GM19043 (cell line): ENCODE measurements around the gene MNT.

Experiments used
- ATAC-seq: cut with Tn5 transposase; IDR thresholded peaks from one replicate; pipeline ENCODE4 v1.9.1; 2021; ENCODE audit warnings: low read depth; ENCODE audit not compliant: unreplicated experiment

Gene MNT

GRCh38 chr17:2369039-2369438 lies 31.8 kb downstream of the MNT start:
- ATAC-seq = no peak

DNA sequence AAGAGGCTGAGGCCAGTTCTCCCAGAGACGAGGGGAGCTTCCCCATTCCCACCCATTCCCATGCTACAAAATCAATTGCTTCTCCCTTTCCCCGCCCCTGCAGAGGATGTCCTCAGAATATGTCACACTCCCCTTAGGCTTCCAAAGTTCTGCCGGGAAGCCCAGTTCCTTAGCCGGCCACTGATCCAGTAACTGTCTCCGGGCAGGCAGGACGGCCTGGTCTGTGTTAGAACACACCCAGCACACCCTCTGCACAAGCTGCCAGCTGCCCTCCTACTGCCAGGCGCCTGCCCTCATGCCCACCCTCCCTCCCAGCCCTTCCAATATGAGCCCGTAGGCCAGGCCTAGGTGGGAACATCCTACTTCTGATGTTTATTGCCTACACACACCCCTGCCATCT lies 32.5 kb downstream of the MNT start:
- no peak for ATAC-seq

DNA sequence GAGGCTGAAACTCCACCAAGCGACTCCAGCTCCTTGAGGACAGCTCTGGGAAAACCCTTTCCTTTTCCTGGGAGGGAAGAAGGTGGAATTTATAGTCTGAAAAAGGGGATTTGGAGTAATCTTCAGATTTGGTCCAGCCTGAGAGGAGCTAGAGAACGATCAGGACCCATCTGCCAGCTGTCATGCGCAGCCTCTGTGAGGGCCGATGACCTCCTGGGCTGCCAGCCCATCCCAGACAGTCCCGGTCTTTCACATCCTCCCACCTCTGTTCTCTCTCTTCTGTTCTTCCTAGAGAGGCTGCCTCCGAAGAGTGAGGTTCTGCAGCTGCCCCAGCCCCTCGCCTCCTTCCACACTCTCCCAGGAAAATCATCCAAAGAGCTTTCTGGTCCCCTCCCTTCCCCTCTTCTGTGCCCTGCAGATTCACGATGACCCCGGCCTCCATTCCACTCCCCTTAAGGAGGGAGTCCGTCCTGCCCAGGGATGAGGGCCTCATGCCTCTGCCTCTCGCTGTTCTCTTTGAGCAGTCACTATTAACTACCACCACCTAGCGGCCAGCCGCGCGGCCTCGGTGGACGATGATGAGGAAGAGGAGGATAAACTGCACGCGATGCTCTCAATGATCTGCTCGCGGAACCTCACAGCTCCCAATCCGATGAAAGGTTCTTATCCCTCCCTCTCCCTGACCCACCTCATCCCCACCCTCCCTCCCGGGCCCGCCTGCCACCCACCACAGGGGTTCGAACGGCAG lies 33.9 kb downstream of the MNT start:
- ATAC-seq = no peak

DNA sequence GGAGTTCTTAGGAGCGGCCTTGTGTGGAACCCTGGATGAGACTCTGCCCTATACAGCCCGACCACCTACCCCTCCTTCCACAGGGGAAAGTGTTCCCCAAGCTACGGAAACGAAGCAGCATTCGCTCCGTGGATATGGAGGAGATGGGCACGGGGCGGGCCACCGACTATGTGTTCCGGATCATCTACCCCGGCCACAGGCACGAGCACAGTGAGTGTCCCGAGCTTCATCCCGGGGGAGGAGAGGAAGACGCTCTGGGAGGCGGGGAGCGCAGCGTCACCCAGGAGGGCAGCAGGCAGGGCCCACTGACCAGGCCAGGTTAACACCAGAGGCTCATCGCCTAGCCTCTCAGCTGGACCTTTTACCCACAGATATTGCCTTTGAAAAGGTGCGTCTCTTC lies 35.7 kb downstream of the MNT start:
- no peak for ATAC-seq

- no peak for ATAC-seq
Measured at GRCh38 chr17:2364763-2365116, 36.1 kb downstream of the MNT start.

DNA sequence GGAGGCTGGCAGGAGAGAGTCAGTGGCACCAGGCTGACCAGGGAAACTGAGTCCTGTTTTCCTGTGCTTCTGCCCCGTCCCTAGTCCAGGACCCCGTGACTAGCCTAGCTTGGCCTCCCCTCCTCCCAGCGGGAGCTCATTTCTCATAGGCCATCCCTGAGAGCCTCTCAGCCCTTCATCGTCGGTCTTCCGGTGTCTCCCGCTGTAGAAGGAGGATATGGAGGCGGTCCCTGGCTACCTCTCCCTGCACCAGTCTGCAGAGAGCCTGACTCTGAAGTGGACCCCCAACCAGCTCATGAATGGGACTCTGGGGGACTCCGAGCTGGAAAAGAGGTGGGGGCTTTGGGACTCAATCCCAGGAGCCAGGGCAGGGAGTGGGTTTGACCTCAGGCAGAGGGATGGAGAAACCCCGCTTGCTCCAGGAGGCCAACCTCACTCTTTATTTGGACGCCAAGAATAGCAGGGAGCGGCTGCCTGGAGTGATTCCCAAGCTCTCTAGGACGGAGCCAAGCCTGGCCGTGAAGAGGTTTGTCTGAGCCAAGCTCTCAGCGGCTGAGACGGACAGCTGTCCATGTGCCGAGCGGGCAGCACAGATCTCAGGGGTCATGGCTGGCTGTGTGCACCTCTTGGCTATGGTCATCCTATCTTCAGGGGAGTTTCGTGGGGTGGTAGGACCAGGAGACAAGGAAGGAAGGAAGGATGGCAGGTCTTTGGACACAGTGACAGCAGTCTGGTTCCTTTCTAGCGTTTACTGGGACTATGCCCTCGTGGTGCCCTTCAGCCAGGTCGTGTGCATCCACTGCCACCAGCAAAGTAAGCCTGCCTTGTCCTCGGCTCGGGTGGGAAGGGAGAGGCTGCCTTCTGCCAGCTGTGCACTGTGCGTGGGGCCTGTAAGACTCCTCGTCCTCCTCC lies 36.8 kb downstream of the MNT start:
- ATAC-seq = no peak

DNA sequence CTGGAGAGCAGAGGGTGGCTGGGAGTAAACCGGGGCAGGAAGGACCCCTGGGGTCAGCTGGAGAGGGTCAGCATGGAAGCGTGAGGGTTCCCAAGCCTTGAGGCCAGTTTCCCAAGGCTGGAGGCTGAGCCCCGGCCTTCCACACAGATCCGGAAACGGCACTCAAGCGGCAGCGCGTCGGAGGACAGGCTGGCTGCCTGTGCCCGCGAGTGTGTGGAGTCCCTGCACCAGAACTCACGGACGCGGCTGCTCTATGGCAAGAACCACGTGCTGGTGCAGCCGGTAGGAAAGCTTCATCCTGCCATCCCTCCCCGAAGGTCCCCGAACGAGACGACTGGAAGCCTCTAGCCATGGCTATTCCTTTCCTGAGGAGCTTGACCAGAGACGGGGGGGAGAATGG lies 37.5 kb downstream of the MNT start:
- no peak for ATAC-seq

- no peak for ATAC-seq
Measured at GRCh38 chr17:2362881-2363280, 38.0 kb downstream of the MNT start.

GRCh38 chr17:2362416-2362815 lies 38.4 kb downstream of the MNT start:
- ATAC-seq = no peak

DNA sequence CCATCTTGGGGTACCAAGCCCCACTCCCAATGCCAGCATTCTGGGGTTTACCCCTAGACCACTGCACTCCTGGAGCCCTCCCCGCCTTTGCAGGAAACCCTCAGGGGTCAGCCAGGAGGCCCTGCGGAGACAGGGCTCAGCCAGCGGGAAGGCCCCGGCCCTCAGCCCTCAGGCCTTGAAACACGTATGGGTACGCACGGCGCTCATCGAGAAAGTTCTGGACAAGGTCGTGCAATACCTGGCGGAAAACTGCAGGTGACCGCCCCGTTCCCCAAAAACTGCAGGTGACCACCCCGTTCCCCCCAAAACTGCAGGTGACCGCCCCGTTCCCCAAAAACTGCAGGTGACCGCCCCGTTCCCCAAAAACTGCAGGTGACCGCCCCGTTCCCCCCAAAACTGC lies 38.8 kb downstream of the MNT start:
- no peak for ATAC-seq

GRCh38 chr17:2361010-2361760 lies 39.7 kb downstream of the MNT start:
- no peak for ATAC-seq

DNA sequence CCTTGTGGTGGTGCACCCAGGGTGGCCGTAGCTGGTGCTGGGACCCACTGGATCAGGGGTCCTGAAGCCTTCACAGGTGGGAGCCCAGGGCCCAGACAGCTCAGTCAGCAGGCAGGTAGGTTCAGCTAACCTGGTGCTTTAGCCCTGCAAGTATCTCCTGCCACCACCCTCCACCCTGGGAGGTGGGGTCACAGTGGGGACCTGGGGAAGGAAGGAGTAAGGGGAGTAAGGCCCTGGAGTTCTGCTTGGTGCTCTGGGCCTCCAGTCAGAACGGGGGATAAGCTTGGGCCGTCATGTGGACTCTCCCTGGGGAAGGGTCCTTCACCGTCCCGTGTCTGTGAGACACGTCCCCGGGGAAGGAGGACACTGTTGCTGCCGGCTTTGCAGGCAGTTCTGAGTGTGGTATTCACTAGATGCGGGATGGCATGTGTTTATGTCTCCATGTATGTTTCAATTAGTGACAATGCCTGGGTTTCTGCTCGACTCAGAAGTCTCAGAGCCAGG lies 42.9 kb downstream of the MNT start:
- no peak for ATAC-seq

GRCh38 chr17:2357237-2357636 lies 43.6 kb downstream of the MNT start:
- ATAC-seq = no peak

DNA sequence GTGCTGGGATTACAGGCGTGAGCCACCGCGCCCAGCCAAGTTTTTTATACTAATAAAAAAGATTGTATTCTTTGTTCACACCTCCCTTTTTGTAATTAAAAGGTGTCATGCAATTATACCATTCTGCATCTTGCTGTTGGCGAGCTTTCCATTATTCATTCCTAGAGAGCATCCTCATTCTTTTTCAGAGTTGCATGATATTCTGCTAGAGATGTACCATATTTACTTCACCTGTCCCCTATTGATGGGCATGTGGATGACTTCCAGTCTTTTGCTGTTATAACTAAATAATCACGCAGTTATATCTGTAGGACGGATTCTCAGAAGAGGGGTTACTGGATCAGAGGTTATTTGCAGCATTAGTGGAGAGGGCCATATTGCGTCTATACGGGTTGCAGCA lies 46.5 kb downstream of the MNT start:
- ATAC-seq = no peak

DNA sequence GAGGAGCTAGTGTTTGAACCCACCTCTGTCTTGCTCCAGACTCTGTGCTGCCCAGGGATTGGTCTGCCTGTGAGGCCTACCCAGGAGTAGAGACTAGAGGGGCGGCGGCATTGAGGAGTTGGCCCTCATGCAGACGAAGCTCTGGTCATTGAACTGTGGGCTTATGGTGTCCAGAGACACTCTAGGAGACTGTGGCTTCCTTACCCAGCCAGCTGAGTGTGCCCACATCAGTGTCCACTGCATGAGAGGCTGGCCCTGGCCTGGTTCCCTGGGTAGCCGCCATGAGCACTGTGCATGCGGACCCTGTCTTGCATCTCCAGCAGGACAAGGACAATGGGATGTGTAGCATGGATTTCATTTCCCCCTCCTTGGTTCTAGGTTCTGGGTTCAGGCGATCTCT lies 49.6 kb downstream of the MNT start:
- ATAC-seq = no peak

DNA sequence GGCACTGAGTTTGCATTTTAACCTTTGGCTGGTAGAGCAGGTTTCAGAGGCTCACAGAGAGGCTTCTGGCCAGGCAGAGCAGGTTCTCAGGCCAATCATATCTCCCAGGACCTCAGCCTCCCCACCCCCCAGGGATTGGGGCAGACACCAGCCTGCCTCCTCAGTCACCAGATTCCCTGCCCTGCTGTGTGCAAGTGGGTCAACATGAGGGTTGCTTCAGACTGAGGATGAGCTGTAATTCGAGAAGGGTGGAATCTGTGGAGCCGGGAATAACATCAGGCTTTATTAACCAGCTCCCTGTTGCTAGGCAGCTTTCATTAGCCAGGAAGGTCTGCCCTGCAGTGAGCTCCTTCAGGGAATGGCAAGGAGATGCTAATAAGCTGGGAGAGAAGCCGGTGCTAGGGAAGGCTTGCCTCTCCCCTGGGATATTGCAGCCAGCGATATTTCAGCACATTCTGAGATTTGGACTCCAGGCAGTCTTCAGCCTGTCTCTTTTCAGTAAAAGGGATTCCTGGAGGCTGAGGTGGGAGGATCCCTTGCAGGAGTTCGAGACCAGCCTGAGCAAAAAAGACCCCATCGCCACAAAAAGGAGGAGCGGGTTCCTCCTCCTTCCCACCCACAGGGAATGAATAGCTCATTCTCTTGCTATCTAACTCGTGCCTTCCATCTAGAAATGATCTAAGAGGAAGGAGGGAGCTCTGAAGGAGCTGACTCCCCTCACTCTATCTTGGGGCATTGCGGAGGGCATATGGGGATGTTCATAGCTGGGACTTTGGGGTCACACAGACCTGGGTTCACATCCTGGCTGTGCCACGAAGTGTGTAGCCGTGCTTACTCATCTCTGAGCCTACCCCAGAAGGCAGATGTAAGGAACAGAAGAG lies 52.8 kb downstream of the MNT start:
- ATAC-seq = no peak

DNA sequence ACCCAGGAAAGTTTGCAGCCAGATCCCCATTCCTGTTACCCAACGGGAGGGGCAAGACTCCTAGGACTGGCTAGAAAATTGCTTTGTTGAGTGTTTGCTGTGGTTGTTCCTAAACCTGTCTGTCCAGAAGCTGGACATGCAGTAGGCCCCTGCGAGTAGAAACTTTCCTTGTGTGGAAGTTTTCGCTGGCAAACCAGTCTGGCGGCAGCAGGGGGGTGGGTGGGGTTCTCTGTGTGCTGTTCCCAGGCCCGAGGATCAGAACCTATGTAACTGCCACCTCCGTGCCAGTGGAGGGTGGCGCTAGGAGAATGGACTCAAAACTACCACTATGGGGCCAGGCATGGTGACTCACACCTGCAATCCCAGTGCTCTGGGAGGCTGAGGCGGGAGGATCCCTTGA lies 54.4 kb downstream of the MNT start:
- no peak for ATAC-seq

DNA sequence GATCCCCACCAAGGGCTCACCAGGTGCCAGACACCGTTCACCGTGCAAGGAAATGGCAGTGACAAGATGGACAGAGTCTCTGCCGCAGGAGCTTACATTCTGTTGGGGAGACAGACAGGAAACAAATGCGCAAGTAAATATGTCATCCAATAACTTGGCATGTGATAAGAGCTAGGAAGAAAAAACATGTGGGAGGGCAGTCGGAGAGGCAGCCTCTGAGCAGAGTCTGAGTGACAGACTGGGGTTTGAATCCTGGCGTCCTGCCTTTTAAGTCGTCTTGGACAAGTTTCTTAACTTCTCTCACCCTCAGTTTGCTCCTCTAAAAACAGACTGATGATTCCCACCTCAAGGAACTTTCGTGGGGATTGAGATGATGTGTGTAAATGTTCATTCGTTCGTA lies 56.3 kb downstream of the MNT start:
- ATAC-seq = no peak

- no peak for ATAC-seq
Measured at GRCh38 chr17:2343421-2343820, 57.4 kb downstream of the MNT start.

DNA sequence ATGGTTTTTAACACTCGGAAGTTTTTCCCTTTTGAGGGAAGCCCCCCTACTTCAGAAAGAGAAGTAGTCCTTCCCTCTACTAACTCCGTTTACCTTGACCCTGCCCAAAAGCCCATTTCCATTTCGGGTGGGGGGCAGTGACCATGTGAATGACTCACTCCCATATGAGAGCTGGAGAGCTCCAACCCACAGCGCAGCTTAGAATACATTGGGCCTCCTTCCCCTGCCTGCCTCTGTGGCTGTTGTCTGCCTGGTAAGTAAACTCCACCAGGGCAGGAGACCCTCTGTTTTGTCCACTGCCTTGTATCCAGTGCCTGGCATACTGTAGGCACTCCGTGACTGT lies 62.6 kb downstream of the MNT start:
- no peak for ATAC-seq
